ENCODE results near the gene OGA.

OGA gene

GRCh38 chr10:101840102-101840684, 21.9 kb upstream of the OGA start:
- Histone ChIP-seq H3K4me3 (ENCODE audit: low read depth, low read length) (peak overlapping the region; percentile 25), H3K9me3 (ENCODE audit: control insufficient read depth, insufficient read depth, low read depth, low read length) (no peaks in the 10 kb centered on the region), H3K4me1 (ENCODE audit: control insufficient read depth, insufficient read depth, low read length) (peaks cover 6% of the 10 kb centered on the region), H3K36me3 (ENCODE audit: control insufficient read depth in 2 of 2, insufficient read depth in 1 of 2, low read length in 2 of 2) (no peaks in the 10 kb centered on the region), H3K27ac (ENCODE audit: extremely low read depth, low read depth, low read length) (no peak overlapping the region; the same call in 1 of the 2 replicates)
- peak; percentile 9; the same call in 1 of the 2 replicates for TF ChIP-seq IKZF3 (tag by site-specific recombination; IDR thresholded peaks at IDR 0.05)
- TF ChIP-seq ZNF510 (tag by site-specific recombination; IDR thresholded peaks at IDR 0.05; ENCODE audit: insufficient replicate concordance) = no peak
- no peak for TF ChIP-seq ZNF48 (tag by site-specific recombination; IDR thresholded peaks at IDR 0.05)
- TF ChIP-seq ZNF398 (tag by site-specific recombination; IDR thresholded peaks at IDR 0.05) = peak; percentile 40; the same call in 1 of the 2 replicates
- TF ChIP-seq PRDM10 (tag by site-specific recombination; IDR thresholded peaks at IDR 0.05) = peak; percentile 80
- no peak for TF ChIP-seq CTCF (tag by site-specific recombination; IDR thresholded peaks at IDR 0.05)
- 0 out of 2 replicates have a peak, but pooled peaks have one; percentile 2 for TF ChIP-seq ZNF341 (tag by site-specific recombination; IDR thresholded peaks at IDR 0.05; ENCODE audit: low read depth)
- no peak for TF ChIP-seq BCL6B (tag by site-specific recombination; IDR thresholded peaks at IDR 0.05)
- POLR2A ChIA-PET = interaction anchor here (0.5 to 2.7 kb wide), 9 partner anchors 22 to 789 kb away, joined by 3 to 24 read pairs (median 5); partner anchors contain the start of gene OGA
- CTCF ChIA-PET = interaction anchor here (0.6 to 8.4 kb wide), 46 partner anchors 10 to 239 kb away, joined by 3 to 178 read pairs (median 6); partner anchors contain the start of genes HPS6 and OGA

- ChIA-PET POLR2A (interaction anchor here (0.5 to 2.7 kb wide), 8 partner anchors 21 to 790 kb away, joined by 3 to 24 read pairs (median 5); partner anchors contain the start of gene OGA), CTCF (interaction anchor here (0.6 to 8.4 kb wide), 18 partner anchors 19 to 236 kb away, joined by 3 to 178 read pairs (median 12); partner anchors contain the start of gene OGA)
- H3K4me3 ChIP-seq (ENCODE audit: low read depth, low read length) = peak overlapping the region; percentile 32
- no peak overlapping the region for H3K27ac ChIP-seq (ENCODE audit: extremely low read depth, low read depth, low read length)
- peaks cover 6% of the 10 kb centered on the region for H3K4me1 ChIP-seq (ENCODE audit: control insufficient read depth, insufficient read depth, low read length)
- no peaks in the 10 kb centered on the region for H3K36me3 ChIP-seq (ENCODE audit: control insufficient read depth in 2 of 2, insufficient read depth in 1 of 2, low read length in 2 of 2)
- H3K9me3 ChIP-seq (ENCODE audit: control insufficient read depth, insufficient read depth, low read depth, low read length) = no peaks in the 10 kb centered on the region
- TF ChIP-seq ZNF776 (tag by site-specific recombination; IDR thresholded peaks at IDR 0.05; ENCODE audit: borderline replicate concordance) (no peak), ZNF121 (tag by site-specific recombination; IDR thresholded peaks at IDR 0.05) (peak; percentile 99), ZNF658 (tag by site-specific recombination; IDR thresholded peaks at IDR 0.05) (no peak), PATZ1 (tag by site-specific recombination; IDR thresholded peaks at IDR 0.05) (peak; percentile 66; the same call in 1 of the 2 replicates), PRDM1 (tag by site-specific recombination; IDR thresholded peaks at IDR 0.05) (no peak), ZNF660 (tag by site-specific recombination; IDR thresholded peaks at IDR 0.05) (no peak), SP7 (tag by site-specific recombination; IDR thresholded peaks at IDR 0.05) (peak; percentile 50), ZNF555 (tag by site-specific recombination; conservative IDR thresholded peaks at IDR 0.05) (no peak), ZBTB21 (tag by site-specific recombination; IDR thresholded peaks at IDR 0.05) (no peak), ZSCAN18 (tag by site-specific recombination; IDR thresholded peaks at IDR 0.05) (no peak), YY1 (tag by site-specific recombination; IDR thresholded peaks at IDR 0.05) (no peak)
Measured at GRCh38 chr10:101839416-101840063, 21.3 kb upstream of the OGA start.
